ENCODE measurements around the gene NPW. TPM values are rescaled to one million over a fixed set of nuclear protein-coding genes. Genes with fewer than 3 reads are reported as not detected.

The NPW gene
- total RNA-seq, 4 donors from 2014 or later: not detected

DNA sequence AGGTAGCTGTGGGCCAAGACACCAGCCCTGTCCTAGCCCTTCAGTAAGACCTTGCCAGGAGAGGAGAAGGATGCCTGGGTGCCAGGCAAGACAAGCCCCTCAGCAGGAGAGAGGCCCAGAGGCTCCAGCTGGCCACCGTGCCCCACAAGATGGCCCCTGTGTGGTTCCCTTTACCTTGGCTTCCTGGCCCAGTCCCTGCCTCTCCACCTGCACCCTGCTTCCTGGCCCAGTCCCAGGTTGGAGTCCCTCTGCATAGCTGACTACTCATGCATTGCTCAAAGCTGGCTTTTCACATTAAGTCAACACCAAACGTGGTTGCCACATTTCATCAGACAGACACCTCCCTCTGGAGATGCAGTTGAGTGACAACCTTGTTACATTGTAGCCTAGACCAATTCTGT, 25.9 kb upstream of the NPW start:
- ATAC-seq (no peak), DNase-seq (no peak)
- Histone ChIP-seq H3K9me3 (no peaks in the 10 kb centered on the region), H3K36me3 (peaks cover 0 to 11% of the 10 kb centered on the region in 2 donors), H3K4me3 (no peak overlapping the region), H3K27ac (no peak overlapping the region), H3K27me3 (peaks cover 26 to 32% (median 30%) of the 10 kb centered on the region in 3 donors), H3K4me1 (peaks cover 7 to 16% of the 10 kb centered on the region in 2 donors)
- in situ Hi-C loops (cut with MboI; ENCODE audit: low sequenced_read_pairs in 4 of 4): no loop called here
- intact Hi-C loops (cut with DNase I; ENCODE audit: low total_unique reads): no loop called here
- TF ChIP-seq POLR2A (IDR thresholded peaks at IDR 0.05): no peak
- TF ChIP-seq, protein P1, sequence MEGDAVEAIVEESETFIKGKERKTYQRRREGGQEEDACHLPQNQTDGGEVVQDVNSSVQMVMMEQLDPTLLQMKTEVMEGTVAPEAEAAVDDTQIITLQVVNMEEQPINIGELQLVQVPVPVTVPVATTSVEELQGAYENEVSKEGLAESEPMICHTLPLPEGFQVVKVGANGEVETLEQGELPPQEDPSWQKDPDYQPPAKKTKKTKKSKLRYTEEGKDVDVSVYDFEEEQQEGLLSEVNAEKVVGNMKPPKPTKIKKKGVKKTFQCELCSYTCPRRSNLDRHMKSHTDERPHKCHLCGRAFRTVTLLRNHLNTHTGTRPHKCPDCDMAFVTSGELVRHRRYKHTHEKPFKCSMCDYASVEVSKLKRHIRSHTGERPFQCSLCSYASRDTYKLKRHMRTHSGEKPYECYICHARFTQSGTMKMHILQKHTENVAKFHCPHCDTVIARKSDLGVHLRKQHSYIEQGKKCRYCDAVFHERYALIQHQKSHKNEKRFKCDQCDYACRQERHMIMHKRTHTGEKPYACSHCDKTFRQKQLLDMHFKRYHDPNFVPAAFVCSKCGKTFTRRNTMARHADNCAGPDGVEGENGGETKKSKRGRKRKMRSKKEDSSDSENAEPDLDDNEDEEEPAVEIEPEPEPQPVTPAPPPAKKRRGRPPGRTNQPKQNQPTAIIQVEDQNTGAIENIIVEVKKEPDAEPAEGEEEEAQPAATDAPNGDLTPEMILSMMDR (IDR thresholded peaks at IDR 0.05 in 4 of 5, conservative IDR thresholded peaks at IDR 0.05 in 1 of 5): no peak

DNA sequence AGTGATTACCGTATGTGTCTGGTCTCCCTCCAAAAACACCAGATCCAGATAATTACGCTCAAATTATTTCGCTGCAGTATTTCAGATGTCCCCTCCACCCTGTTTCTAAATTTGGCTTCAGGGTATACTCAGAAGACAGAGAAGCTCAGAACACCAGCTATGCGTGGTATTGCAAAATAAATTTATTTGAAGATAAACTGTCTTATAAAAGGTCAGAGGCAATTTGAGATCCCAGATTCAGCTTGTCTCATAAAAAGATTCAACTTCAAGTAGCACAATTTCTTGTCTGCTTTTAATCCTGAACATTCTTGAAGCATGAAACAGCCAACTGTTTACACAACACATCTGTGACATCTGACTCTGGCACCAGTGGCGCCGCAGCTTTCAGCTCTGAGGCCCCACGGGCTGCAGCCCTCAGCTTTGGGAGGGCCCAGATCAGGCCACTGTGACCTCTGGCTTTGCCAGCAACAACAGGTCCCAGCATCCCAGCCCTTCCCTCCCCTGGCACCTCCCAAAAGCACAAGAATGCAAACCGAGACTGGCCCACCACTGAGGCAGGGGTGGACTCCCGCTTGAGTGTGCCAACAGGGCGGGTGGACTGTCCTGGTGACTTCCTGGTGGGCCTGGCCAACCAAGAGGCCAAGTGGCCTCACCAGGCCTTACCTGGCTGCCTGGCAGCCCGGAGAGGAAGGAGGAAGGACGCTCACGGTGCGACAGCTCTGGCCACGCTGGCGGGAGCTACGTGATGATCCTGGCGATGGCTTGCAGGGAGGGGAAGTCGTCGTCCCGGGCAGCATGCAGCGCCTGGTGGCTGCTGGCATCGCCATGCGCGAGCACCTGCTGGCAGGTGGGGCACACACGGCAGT, 21.9 kb upstream of the NPW start:
- in situ Hi-C loops (cut with MboI; ENCODE audit: low sequenced_read_pairs in 4 of 4) (no loop called here), intact Hi-C loops (cut with DNase I; ENCODE audit: low total_unique reads) (no loop called here)
- peak in 1 of 2 donors; percentile 56 for DNase-seq
- H3K4me3 ChIP-seq: no peak overlapping the region
- peaks cover 0 to 2% (median 0%) of the 10 kb centered on the region in 3 donors for H3K27me3 ChIP-seq
- peak in 1 of 2 donors; percentile 59 for ATAC-seq
- peaks cover 0 to 47% of the 10 kb centered on the region in 2 donors for H3K36me3 ChIP-seq
- H3K9me3 ChIP-seq: no peaks in the 10 kb centered on the region
- no peaks in the 10 kb centered on the region for H3K4me1 ChIP-seq
- TF ChIP-seq POLR2A (IDR thresholded peaks at IDR 0.05): no peak
- TF ChIP-seq, protein P1 (IDR thresholded peaks at IDR 0.05 in 4 of 5, conservative IDR thresholded peaks at IDR 0.05 in 1 of 5): no peak
- H3K27ac ChIP-seq: peak overlapping the region in 1 of 4 donors; percentile 54

DNA sequence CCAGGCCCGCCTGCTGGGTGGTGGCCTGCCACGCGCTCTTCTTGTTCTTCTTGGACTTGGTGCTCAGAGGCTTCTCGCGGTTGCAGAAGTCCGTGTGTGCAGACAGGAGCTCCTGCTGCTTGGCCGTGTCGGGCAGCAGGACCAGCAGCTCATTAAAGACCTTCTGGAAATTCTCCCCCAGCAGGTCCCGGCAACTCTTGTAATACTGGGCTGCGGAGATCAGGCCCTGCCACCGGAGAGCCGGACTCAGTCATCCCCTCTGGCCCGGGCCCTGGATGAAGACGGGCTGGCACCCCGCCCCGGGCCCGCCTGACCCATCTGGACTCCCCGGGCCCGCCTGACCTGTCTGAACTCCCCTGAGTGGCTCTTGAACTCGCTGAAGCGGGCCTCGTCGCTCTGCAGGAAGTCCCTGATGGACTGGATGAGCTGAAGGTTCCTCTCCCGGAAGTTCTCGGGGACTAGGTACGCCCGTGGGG, 21.2 kb upstream of the NPW start:
- peaks cover 0 to 54% of the 10 kb centered on the region in 2 donors for H3K36me3 ChIP-seq
- H3K27me3 ChIP-seq: no peaks in the 10 kb centered on the region
- in situ Hi-C loops (cut with MboI; ENCODE audit: low sequenced_read_pairs in 4 of 4): no loop called here
- H3K4me3 ChIP-seq: no peak overlapping the region
- peak overlapping the region in 1 of 4 donors; percentile 54 for H3K27ac ChIP-seq
- no peaks in the 10 kb centered on the region for H3K9me3 ChIP-seq
- TF ChIP-seq, protein P1 (IDR thresholded peaks at IDR 0.05 in 4 of 5, conservative IDR thresholded peaks at IDR 0.05 in 1 of 5): no peak
- TF ChIP-seq POLR2A (IDR thresholded peaks at IDR 0.05): no peak
- intact Hi-C loops (cut with DNase I; ENCODE audit: low total_unique reads): no loop called here
- H3K4me1 ChIP-seq: peaks cover 0 to 3% of the 10 kb centered on the region in 2 donors
- DNase-seq (no peak), ATAC-seq (no peak)

DNA sequence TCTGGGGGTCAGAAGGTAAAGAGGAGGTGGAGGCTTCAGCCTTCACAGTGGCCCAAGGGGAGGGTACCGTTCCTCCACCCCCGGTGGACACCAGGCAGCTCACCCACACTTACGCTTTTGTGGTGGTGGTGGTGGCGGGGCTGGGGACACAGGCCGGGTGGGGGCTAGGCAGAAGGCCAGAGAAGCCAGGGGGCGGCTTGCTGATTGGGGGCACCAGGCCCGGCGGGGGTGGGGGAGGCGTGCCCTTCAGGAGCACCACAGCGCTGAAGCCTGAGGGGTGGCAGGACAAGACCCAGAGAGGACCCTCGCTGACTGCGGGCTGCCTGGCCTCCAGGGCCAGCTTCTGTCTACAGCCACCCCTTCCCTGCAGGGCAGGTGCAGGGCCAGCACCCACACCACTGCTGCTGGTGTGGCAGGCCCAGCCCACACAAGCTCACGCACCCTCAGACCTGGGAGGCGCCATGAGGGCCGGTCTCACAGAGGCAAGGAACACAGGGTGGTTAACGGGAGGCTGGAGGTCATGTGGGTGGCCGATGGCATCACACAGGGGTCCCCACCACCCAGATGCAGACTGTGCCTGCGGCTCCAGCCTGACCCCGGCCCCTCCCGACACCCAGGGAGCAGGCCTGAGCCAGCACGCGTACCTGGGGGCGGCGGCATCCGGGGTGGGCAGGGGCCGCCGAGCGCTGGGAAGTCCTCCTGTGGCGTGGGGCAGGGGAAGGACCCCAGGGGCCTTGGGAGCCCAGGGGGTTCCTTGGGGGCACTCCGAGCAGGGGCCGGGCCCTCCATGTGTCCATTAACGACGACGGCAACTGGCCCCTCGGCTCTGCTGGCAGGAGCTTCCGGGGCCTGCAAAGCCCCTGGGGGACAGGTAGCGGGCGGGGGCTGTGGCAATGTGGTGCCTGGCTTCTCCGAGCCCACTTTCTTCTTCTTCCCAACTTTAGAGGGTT, 20.5 kb upstream of the NPW start:
- Histone ChIP-seq H3K36me3 (peaks cover 0 to 54% of the 10 kb centered on the region in 2 donors), H3K27ac (no peak overlapping the region), H3K9me3 (no peaks in the 10 kb centered on the region), H3K4me1 (peaks cover 7 to 9% of the 10 kb centered on the region in 2 donors), H3K27me3 (no peaks in the 10 kb centered on the region), H3K4me3 (no peak overlapping the region)
- no peak for ATAC-seq
- DNase-seq: no peak
- no peak for TF ChIP-seq POLR2A (IDR thresholded peaks at IDR 0.05)
- TF ChIP-seq, protein P1 (IDR thresholded peaks at IDR 0.05 in 4 of 5, conservative IDR thresholded peaks at IDR 0.05 in 1 of 5): no peak
- in situ Hi-C loops (cut with MboI; ENCODE audit: low sequenced_read_pairs in 4 of 4) (no loop called here), intact Hi-C loops (cut with DNase I; ENCODE audit: low total_unique reads) (no loop called here)

Data from gastrocnemius medialis (tissue), 4 donors.